ENCODE data around the gene MYO7B. TPM values are rescaled to one million over a fixed set of nuclear protein-coding genes. Genes with fewer than 3 reads are reported as not detected.

The MYO7B gene
- total RNA-seq, 1 donor from 2014 or later: 0.02 TPM

- H3K27ac Mint-ChIP-seq (ENCODE audit: unreplicated experiment): peak overlapping the region; percentile 17
- no peaks in the 10 kb centered on the region for H3K9me3 Mint-ChIP-seq (ENCODE audit: low read depth)
- H3K4me3 Mint-ChIP-seq (ENCODE audit: unreplicated experiment): no peak overlapping the region
- no peaks in the 10 kb centered on the region for H3K36me3 Mint-ChIP-seq (ENCODE audit: low read depth)
- H3K4me1 Mint-ChIP-seq (ENCODE audit: low read depth): peaks cover 33% of the 10 kb centered on the region
- no peaks in the 10 kb centered on the region for H3K27me3 Mint-ChIP-seq (ENCODE audit: low read depth)
- TF ChIP-seq, protein P1, sequence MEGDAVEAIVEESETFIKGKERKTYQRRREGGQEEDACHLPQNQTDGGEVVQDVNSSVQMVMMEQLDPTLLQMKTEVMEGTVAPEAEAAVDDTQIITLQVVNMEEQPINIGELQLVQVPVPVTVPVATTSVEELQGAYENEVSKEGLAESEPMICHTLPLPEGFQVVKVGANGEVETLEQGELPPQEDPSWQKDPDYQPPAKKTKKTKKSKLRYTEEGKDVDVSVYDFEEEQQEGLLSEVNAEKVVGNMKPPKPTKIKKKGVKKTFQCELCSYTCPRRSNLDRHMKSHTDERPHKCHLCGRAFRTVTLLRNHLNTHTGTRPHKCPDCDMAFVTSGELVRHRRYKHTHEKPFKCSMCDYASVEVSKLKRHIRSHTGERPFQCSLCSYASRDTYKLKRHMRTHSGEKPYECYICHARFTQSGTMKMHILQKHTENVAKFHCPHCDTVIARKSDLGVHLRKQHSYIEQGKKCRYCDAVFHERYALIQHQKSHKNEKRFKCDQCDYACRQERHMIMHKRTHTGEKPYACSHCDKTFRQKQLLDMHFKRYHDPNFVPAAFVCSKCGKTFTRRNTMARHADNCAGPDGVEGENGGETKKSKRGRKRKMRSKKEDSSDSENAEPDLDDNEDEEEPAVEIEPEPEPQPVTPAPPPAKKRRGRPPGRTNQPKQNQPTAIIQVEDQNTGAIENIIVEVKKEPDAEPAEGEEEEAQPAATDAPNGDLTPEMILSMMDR (IDR thresholded peaks at IDR 0.05): no peak
- DNase-seq (ENCODE audit: low spot score): no peak
Measured at GRCh38 chr2:127681288-127681804, 145.9 kb downstream of the MYO7B start.

DNA sequence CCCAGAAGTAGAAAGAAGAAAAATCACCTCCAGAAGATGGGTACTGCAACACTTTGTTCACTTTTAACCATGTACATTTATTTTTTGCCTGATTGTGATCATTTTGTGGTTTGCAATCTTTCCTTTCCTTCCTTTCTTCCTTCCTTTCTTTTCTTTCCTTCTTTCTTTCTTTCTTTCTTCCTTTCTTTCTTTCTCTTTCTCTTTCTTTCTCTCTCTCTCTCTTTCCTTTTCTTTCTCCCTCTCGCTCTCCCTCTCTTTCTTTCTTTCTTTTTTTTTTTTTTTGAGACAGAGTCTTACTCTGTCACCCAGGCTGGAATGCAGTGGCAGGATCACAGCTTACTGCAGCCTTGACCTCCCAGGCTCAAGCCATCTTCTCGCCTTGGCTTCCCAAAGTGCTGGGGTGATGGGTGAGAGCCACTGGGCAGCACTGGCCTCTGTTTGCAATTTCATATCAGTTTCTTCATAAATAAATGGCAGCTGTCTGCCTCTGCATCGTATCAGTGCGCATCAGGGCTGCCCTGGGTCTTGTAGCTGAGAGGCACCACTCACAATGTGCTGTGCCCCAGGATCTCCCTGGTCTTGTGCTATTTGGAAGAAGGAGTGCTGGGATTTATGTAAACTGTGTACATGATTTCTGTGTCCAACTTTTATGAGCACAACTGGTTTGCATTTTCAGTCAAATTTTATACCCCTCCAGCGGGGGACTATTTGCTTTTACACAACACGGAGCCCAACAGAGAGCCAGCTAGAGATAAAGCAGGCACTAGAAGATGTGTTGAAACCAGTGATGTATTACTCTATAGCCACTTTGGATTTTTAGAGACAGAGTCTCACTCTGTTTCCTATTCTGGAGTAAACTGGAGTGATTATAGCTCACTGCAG is 146.7 kb downstream of the MYO7B start:
- Mint-ChIP-seq H3K27me3 (ENCODE audit: low read depth) (no peaks in the 10 kb centered on the region), H3K9me3 (ENCODE audit: low read depth) (no peaks in the 10 kb centered on the region), H3K36me3 (ENCODE audit: low read depth) (no peaks in the 10 kb centered on the region), H3K4me3 (ENCODE audit: unreplicated experiment) (no peak overlapping the region), H3K4me1 (ENCODE audit: low read depth) (peaks cover 30% of the 10 kb centered on the region), H3K27ac (ENCODE audit: unreplicated experiment) (peak overlapping the region; percentile 59)
- DNase-seq (ENCODE audit: low spot score): no peak
- TF ChIP-seq, protein P1 (IDR thresholded peaks at IDR 0.05): no peak

DNA sequence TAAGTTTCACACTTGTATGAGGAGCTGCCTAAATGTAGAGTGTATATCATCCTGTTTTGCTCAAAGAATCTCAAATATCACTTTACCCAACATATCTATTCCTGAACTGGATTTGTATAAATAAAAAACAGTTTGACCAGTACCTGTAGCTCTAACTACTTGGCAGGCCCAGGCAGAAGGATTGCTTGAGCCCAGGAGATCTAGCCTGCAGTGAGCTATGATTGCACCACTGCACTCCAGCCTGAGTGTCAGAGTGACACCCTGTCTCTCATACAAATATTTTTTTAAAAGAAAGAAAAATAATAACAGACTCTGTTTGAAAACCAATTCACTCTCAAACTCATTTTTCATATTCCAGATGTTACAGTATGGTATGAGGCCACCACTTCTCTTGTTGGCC is 147.6 kb downstream of the MYO7B start:
- peaks cover 2% of the 10 kb centered on the region for H3K9me3 Mint-ChIP-seq (ENCODE audit: low read depth)
- H3K36me3 Mint-ChIP-seq (ENCODE audit: low read depth): no peaks in the 10 kb centered on the region
- TF ChIP-seq, protein P1 (IDR thresholded peaks at IDR 0.05): no peak
- peak overlapping the region; percentile 88 for H3K27ac Mint-ChIP-seq (ENCODE audit: unreplicated experiment)
- no peak overlapping the region for H3K4me3 Mint-ChIP-seq (ENCODE audit: unreplicated experiment)
- peaks cover 30% of the 10 kb centered on the region for H3K4me1 Mint-ChIP-seq (ENCODE audit: low read depth)
- DNase-seq (ENCODE audit: low spot score): no peak
- H3K27me3 Mint-ChIP-seq (ENCODE audit: low read depth): no peaks in the 10 kb centered on the region

GRCh38 chr2:127683757-127684156 is 148.3 kb downstream of the MYO7B start:
- Mint-ChIP-seq H3K4me1 (ENCODE audit: low read depth) (peaks cover 30% of the 10 kb centered on the region), H3K36me3 (ENCODE audit: low read depth) (no peaks in the 10 kb centered on the region), H3K9me3 (ENCODE audit: low read depth) (peaks cover 4% of the 10 kb centered on the region), H3K4me3 (ENCODE audit: unreplicated experiment) (peak overlapping the region; percentile 17), H3K27me3 (ENCODE audit: low read depth) (no peaks in the 10 kb centered on the region), H3K27ac (ENCODE audit: unreplicated experiment) (peak overlapping the region; percentile 88)
- TF ChIP-seq, protein P1 (IDR thresholded peaks at IDR 0.05): no peak
- DNase-seq (ENCODE audit: low spot score): no peak

GRCh38 chr2:127685410-127686080 is 150.1 kb downstream of the MYO7B start:
- DNase-seq (ENCODE audit: low spot score): no peak
- Mint-ChIP-seq H3K27ac (ENCODE audit: unreplicated experiment) (no peak overlapping the region), H3K27me3 (ENCODE audit: low read depth) (no peaks in the 10 kb centered on the region), H3K4me1 (ENCODE audit: low read depth) (peaks cover 30% of the 10 kb centered on the region), H3K9me3 (ENCODE audit: low read depth) (peaks cover 10% of the 10 kb centered on the region), H3K4me3 (ENCODE audit: unreplicated experiment) (no peak overlapping the region), H3K36me3 (ENCODE audit: low read depth) (no peaks in the 10 kb centered on the region)
- TF ChIP-seq, protein P1 (IDR thresholded peaks at IDR 0.05): no peak

Measured in chondrocyte (in vitro differentiated cells).